K562 (cell line): Measurements from ENCODE around the gene CXorf65. TPM values are rescaled to one million over a fixed set of nuclear protein-coding genes. Genes with fewer than 3 reads are reported as not detected.

Experiments used
- ATAC-seq: fragments of 200-7000 bp; cut with Tn5 transposase; 3 replicates; pipeline ENCODE4 v1.9.1; 2020; ENCODE audit warnings: moderate library complexity
- BruUV-seq: library from RNA; stranded (reverse); fragments of 400-500 nt; replicated peaks from 2 replicates; lab custom pipeline; 2021; lab: Mats Ljungman, UMichigan
- CTCF ChIA-PET: fragments of 300-600 bp; formaldehyde crosslinking; extraction: SDS; loops from one replicate; lab custom pipeline; 2021; ENCODE audit warnings: low intra/inter-chr PET ratio; lab: Yijun Ruan, JAX
- POLR2A ChIA-PET: fragments of 300-600, 350-650 bp; sonication (Branson Sonifier 250); formaldehyde crosslinking; extraction: SDS; loops from one replicate; lab custom pipeline; 2021; ENCODE audit warnings: antibody characterized with exemption, inconsistent platforms; lab: Yijun Ruan, JAX
- DNase-seq, 4 experiments: peaks; one replicate each; pipeline versions ENCODE4 v3.0.0 to v3.0.0-alpha.2; 2011 to 2018; ENCODE audit warnings: low spot score in 3 of 4, mixed read lengths in 3 of 4; ENCODE audit errors: extremely low read depth in 1 of 4
- FAIRE-seq: peaks from 2 replicates; lab custom pipeline; 2011; peaks lifted over from hg19 to GRCh38; lab: Jason Lieb, UNC
- H2AFZ ChIP-seq: 2 replicates; pipeline ENCODE4 v1.6.0; 2011; ENCODE audit warnings: low read depth, low read length, control low read depth, inconsistent platforms
- H3K27ac ChIP-seq: fragments of 200-600 bp; 3 replicates; pipeline ENCODE4 v1.8.0; 2011; ENCODE audit warnings: low read depth, mild to moderate bottlenecking, control low read depth, inconsistent platforms, low read length, moderate library complexity, mixed read lengths; ENCODE audit errors: extremely low read depth
- H3K27me3 ChIP-seq, 2 experiments: fragments of 300-600 bp in 1 of 2; 2 replicates in 1 of 2; 3 replicates in 1 of 2; pipeline versions ENCODE4 v1.6.0 to v1.8.0; 2011; ENCODE audit warnings: inconsistent platforms in 2 of 2, low read length in 2 of 2, mild to moderate bottlenecking in 1 of 2, mixed read lengths in 1 of 2, moderate library complexity in 1 of 2; ENCODE audit not compliant: control insufficient read depth in 2 of 2, insufficient read depth in 2 of 2
- H3K36me3 ChIP-seq: fragments of 300-600 bp; 3 replicates; pipeline ENCODE4 v1.8.0; 2011; ENCODE audit warnings: mild to moderate bottlenecking, low read length, inconsistent platforms; ENCODE audit not compliant: control insufficient read depth, insufficient read depth
- H3K4me1 ChIP-seq, 2 experiments: fragments of 200-600 bp in 1 of 2; replicated peaks in 1 of 2; 2 replicates in 1 of 2; 3 replicates in 1 of 2; pipeline versions ENCODE4 v1.5.1 to v1.8.0; 2011; ENCODE audit warnings: inconsistent platforms in 2 of 2, low read length in 2 of 2, mild to moderate bottlenecking in 1 of 2, mixed read lengths in 1 of 2, moderate library complexity in 1 of 2; ENCODE audit not compliant: control insufficient read depth in 2 of 2, insufficient read depth in 2 of 2
- H3K4me2 ChIP-seq: 2 replicates; pipeline ENCODE4 v1.6.1; 2011; ENCODE audit warnings: low read length, control low read depth, inconsistent platforms, mixed read lengths; ENCODE audit not compliant: insufficient read depth
- H3K4me3 ChIP-seq: fragments of 200-600 bp; sonication (generic), shearing (Covaris generic); 2 replicates; pipeline ENCODE4 v1.5.1; 2016; ENCODE audit warnings: control low read depth, inconsistent platforms
- H3K79me2 ChIP-seq: fragments of 200-600 bp; 3 replicates; pipeline ENCODE4 v1.8.0; 2011; ENCODE audit warnings: low read length, inconsistent platforms; ENCODE audit not compliant: control insufficient read depth, insufficient read depth
- H3K9ac ChIP-seq, 2 experiments: 2 replicates each; pipeline versions ENCODE4 v1.6.0 to v1.6.1; 2011; ENCODE audit warnings: low read depth in 2 of 2, low read length in 2 of 2, control low read depth in 1 of 2, inconsistent platforms in 1 of 2, mild to moderate bottlenecking in 1 of 2, mixed read lengths in 1 of 2; ENCODE audit not compliant: insufficient read depth in 1 of 2
- H3K9me1 ChIP-seq: one replicate; pipeline ENCODE4 v1.6.0; 2011; ENCODE audit warnings: inconsistent platforms, mild to moderate bottlenecking, low read length, moderate library complexity; ENCODE audit not compliant: control insufficient read depth, insufficient read depth
- H3K9me3 ChIP-seq: replicated peaks from 2 replicates; pipeline ENCODE4 v1.5.1; 2011; ENCODE audit warnings: low read depth, low read length, inconsistent platforms; ENCODE audit not compliant: control insufficient read depth, insufficient read depth
- H4K20me1 ChIP-seq: replicated peaks from 2 replicates; pipeline ENCODE4 v1.6.1; 2011; ENCODE audit warnings: low read length, inconsistent platforms, mixed read lengths; ENCODE audit not compliant: control insufficient read depth, insufficient read depth
- ARID1B ChIP-seq: fragments of 450-650 bp; IDR thresholded peaks from 2 replicates; pipeline ENCODE4 v1.6.1; 2016; ENCODE audit warnings: antibody characterized with exemption, mild to moderate bottlenecking, inconsistent platforms
- ARID3B ChIP-seq: fragments of 250-450 bp; sonication (Bioruptor Pico); IDR thresholded peaks from 2 replicates; pipeline ENCODE4 v1.4.0; 2020; ENCODE audit warnings: borderline replicate concordance
- ATF1 ChIP-seq, 2 experiments: fragments of 450-650 bp in 1 of 2; IDR thresholded peaks; 2 replicates each; pipeline ENCODE4 v1.6.1; 2016; ENCODE audit warnings: missing compliant biosample characterization in 1 of 2, missing genetic modification characterization in 1 of 2
- BRCA1 ChIP-seq, 2 experiments: fragments of 450-650 bp in 1 of 2; sonication (generic) in 1 of 2; formaldehyde crosslinking in 1 of 2; IDR thresholded peaks; 2 replicates each; pipeline versions ENCODE4 v1.5.0 to v1.6.1; 2017 to 2020; ENCODE audit warnings: mild to moderate bottlenecking in 1 of 2, missing genetic modification reagents in 1 of 2
- BRD9 ChIP-seq: fragments of 450-650 bp; IDR thresholded peaks from 2 replicates; pipeline ENCODE4 v1.6.1; 2018; ENCODE audit warnings: low read depth; ENCODE audit not compliant: partially characterized antibody
- HCFC1 ChIP-seq: IDR thresholded peaks from 2 replicates; pipeline ENCODE4 v1.6.1; 2012; ENCODE audit warnings: low read depth, low read length, improper control_type of control experiment
- MLLT1 ChIP-seq, 2 experiments: fragments of 450-650 bp; IDR thresholded peaks; 2 replicates each; pipeline ENCODE4 v1.6.1; 2016
- MYBL2 ChIP-seq, 2 experiments: fragments of 450-650 bp in 1 of 2; sonication (generic) in 1 of 2; formaldehyde crosslinking in 1 of 2; IDR thresholded peaks; 2 replicates each; pipeline versions ENCODE4 v1.6.1 to v1.8.1; 2017 to 2022; ENCODE audit warnings: borderline replicate concordance in 1 of 2, inconsistent platforms in 1 of 2, low read depth in 1 of 2, mild to moderate bottlenecking in 1 of 2, missing genetic modification reagents in 1 of 2, moderate library complexity in 1 of 2
- NBN ChIP-seq: fragments of 450-650 bp; IDR thresholded peaks from 2 replicates; pipeline ENCODE4 v1.6.1; 2016; ENCODE audit warnings: low read depth, mild to moderate bottlenecking
- NR2C2 ChIP-seq, 2 experiments: fragments of 200-800 bp in 1 of 2; sonication (Bioruptor generic) in 1 of 2; sonication (generic) in 1 of 2; formaldehyde crosslinking in 1 of 2; IDR thresholded peaks; 2 replicates each; pipeline versions ENCODE4 v1.6.1 to v1.8.0; 2016 to 2022; ENCODE audit warnings: mild to moderate bottlenecking in 1 of 2, missing compliant biosample characterization in 1 of 2, missing genetic modification characterization in 1 of 2, missing genetic modification reagents in 1 of 2
- NR2F6 ChIP-seq: fragments of 450-650 bp; formaldehyde crosslinking; IDR thresholded peaks from 2 replicates; pipeline ENCODE4 v1.4.0; 2020; ENCODE audit warnings: mild to moderate bottlenecking
- RBFOX2 ChIP-seq: fragments of 200-400 bp; formaldehyde crosslinking; IDR thresholded peaks from 2 replicates; pipeline ENCODE4 v1.6.1; 2017; ENCODE audit warnings: low read depth, mild to moderate bottlenecking, low read length, moderate library complexity
- VEZF1 ChIP-seq: fragments of 200-800 bp; sonication (Bioruptor generic); IDR thresholded peaks from 2 replicates; pipeline ENCODE4 v1.6.1; 2017; ENCODE audit warnings: missing genetic modification characterization, missing compliant biosample characterization
- ZBTB8A ChIP-seq: fragments of 450-650 bp; IDR thresholded peaks from 2 replicates; pipeline ENCODE4 v1.6.1; 2018; ENCODE audit warnings: mild to moderate bottlenecking, moderate library complexity; ENCODE audit not compliant: partially characterized antibody
- ZNF431 ChIP-seq: sonication (generic); formaldehyde crosslinking; IDR thresholded peaks from 2 replicates; pipeline ENCODE4 v1.8.0; 2022; ENCODE audit warnings: mild to moderate bottlenecking, missing genetic modification reagents
- WGBS: fragments of 100-300 bp; shearing (Covaris generic); methylation state at CpG from one replicate; pipeline ENCODE4 v1.1.6; 2016; ENCODE audit warnings: low coverage, mixed read lengths; ENCODE audit not compliant: insufficient coverage; ENCODE audit errors: missing lambda C conversion rate; 5-methylcytosine and 5-hydroxymethylcytosine counted together
- in situ Hi-C: fragments of 300-500 bp; cut with MboI; formaldehyde crosslinking; loops from 4 replicates; pipeline ENCODE4 v1.15.0; 2018; ENCODE audit warnings: inconsistent platforms, mixed read lengths
- intact Hi-C: fragments of 100-400 bp; cut with micrococcal nuclease; formaldehyde crosslinking; loops from 2 replicates; pipeline ENCODE4 v1.14.2; 2022
- polyA plus RNA-seq, 8 experiments: library from polyadenylated mRNA; depleted of rRNA in 4 of 8; stranded (reverse) in 5 of 8; unstranded in 3 of 8; fragments of >200 nt; fragmentation: Nextera tagmentation in 2 of 8; fragmentation: Illumina TruSeq in 1 of 8; extraction: Ambion mirVana in 2 of 8; extraction: Trizol in 1 of 8; gene quantifications; 2 replicates each; pipeline versions ENCODE4 v1.2.1 to v1.2.3, GENCODE V29; 2011 to 2014; ENCODE audit warnings: inconsistent platforms in 1 of 8, missing spikeins in 1 of 8
- total RNA-seq, 7 experiments: library from RNA; depleted of rRNA in 6 of 7; stranded (reverse); fragments of >200 nt in 6 of 7; fragmentation: Illumina TruSeq in 2 of 7; extraction: Trizol in 2 of 7; gene quantifications; 2 replicates each; pipeline versions ENCODE4 v1.2.1 to v1.2.3, GENCODE V29; 2011 to 2021; ENCODE audit warnings: low replicate concordance in 1 of 7

Gene CXorf65
- total and polyA plus RNA-seq, 9 of the 15 experiments (the other 6 are each of a cell fraction or from before 2014, with no cell fraction given) = 1.4 to 8.4 (median 2.9) TPM

- DNase-seq = peak in 3 of 4 experiments; percentile 70 to 77 (median 77)
- Histone ChIP-seq H3K79me2 (peaks cover 11% of the 10 kb centered on the region), H3K4me2 (peak overlapping the region; percentile 94), H4K20me1 (no peaks in the 10 kb centered on the region), H2AFZ (peak overlapping the region; percentile 87), H3K36me3 (no peaks in the 10 kb centered on the region), H3K4me3 (peak overlapping the region; percentile 59), H3K27me3 (no peaks in the 10 kb centered on the region), H3K9me3 (no peaks in the 10 kb centered on the region), H3K9me1 (no peaks in the 10 kb centered on the region), H3K4me1 (peaks cover 22 to 27% of the 10 kb centered on the region in 2 experiments; a peak in 4 of 5 replicates), H3K27ac (peak overlapping the region; percentile 65), H3K9ac (peak overlapping the region; percentile 73 to 95)
- POLR2A ChIA-PET = interaction anchor here (0.8 kb wide), 1 partner anchor 22 kb away, joined by 4 read pairs; the partner anchor contains the start of gene MED12
- in situ Hi-C loops (loop anchor here (5.0 kb wide), 1 partner anchor 81 kb away; no protein-coding TSS in a partner anchor), intact Hi-C loops (no loop called here)
- ATAC-seq = peak; percentile 29
- WGBS = 0% methylated on average over 10 of the region's 46 CpGs
- BruUV-seq = TSS peak; percentile 96
- FAIRE-seq = no peak
- CTCF ChIA-PET = interaction anchor here (1.0 kb wide), 1 partner anchor 83 kb away, joined by 3 read pairs; no protein-coding TSS in a partner anchor
- TF ChIP-seq MLLT1 (IDR thresholded peaks at IDR 0.05) (peak in 1 of 2 experiments; percentile 20; a peak in 1 of 4 replicates), NBN (0 out of 2 replicates have a peak, but pooled peaks have one; percentile 25), ZBTB8A (no peak), BRD9 (no peak), NR2C2 (CRISPR knock-in tag; IDR thresholded peaks at IDR 0.05) (no peak), NR2C2 (tag; IDR thresholded peaks at IDR 0.05) (0 out of 2 replicates have a peak, but pooled peaks have one; percentile 18), ARID1B (0 out of 2 replicates have a peak, but pooled peaks have one; percentile 10), RBFOX2 (0 out of 2 replicates have a peak, but pooled peaks have one; percentile 31), BRCA1 (IDR thresholded peaks at IDR 0.05) (no peak), BRCA1 (CRISPR knock-in tag; IDR thresholded peaks at IDR 0.05) (no peak), ATF1 (CRISPR knock-in tag; IDR thresholded peaks at IDR 0.05) (no peak), ATF1 (tag; IDR thresholded peaks at IDR 0.05) (no peak), ZNF431 (CRISPR knock-in tag) (no peak), NR2F6 (CRISPR knock-in tag) (no peak), MYBL2 (IDR thresholded peaks at IDR 0.05; ENCODE audit: low read depth) (no peak), MYBL2 (CRISPR knock-in tag; IDR thresholded peaks at IDR 0.05; ENCODE audit: borderline replicate concordance) (no peak), HCFC1 (peak; percentile 20; the same call in 1 of the 2 replicates), ARID3B (no peak), VEZF1 (CRISPR knock-in tag) (peak; percentile 93)
Measured at GRCh38 chrX:71095981-71096759, 10.4 kb downstream of the CXorf65 start.
